K562 (cell line): ENCODE data around the gene SLC15A3.

ENCODE experiments used
- EZH2 ChIP-seq: IDR thresholded peaks from 2 replicates; pipeline ENCODE4 v1.6.1; 2012; ENCODE audit warnings: low read depth, mild to moderate bottlenecking, inconsistent platforms, low read length, borderline replicate concordance
- JUND ChIP-seq, 2 experiments: IDR thresholded peaks; 2 replicates in 1 of 2; 3 replicates in 1 of 2; pipeline ENCODE4 v1.6.1; 2011; ENCODE audit warnings: borderline replicate concordance in 2 of 2, low read depth in 2 of 2, low read length in 2 of 2, improper control_type of control experiment in 1 of 2, missing biosample characterization in 1 of 2, missing genetic modification characterization in 1 of 2, missing genetic modification reagents in 1 of 2
- MAFK ChIP-seq: IDR thresholded peaks from 2 replicates; pipeline ENCODE4 v1.6.1; 2011; ENCODE audit warnings: low read length, improper control_type of control experiment
- RCOR1 ChIP-seq, 2 experiments: IDR thresholded peaks; 2 replicates each; pipeline ENCODE4 v1.6.1; 2012; ENCODE audit warnings: low read depth in 2 of 2, low read length in 2 of 2, borderline replicate concordance in 1 of 2, improper control_type of control experiment in 1 of 2

DNA sequence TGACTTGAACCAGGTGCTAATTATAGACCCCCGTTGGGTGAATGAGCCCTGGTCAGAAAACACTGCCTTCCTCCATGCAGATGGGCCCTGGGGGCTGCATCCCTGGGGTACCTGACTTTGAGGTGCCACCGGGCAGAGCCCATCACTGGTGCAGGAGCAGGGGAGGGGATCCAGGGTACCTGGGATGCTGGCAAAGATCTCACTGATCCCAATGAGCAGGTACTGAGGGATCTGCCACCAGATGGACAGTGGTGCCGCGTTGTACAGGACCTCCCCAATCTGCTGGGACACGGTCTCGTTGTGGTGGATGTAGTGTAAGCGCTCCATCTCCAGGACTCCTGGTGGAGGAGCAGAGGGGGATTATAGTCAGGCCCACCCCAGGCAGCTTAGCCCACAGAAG, 12.7 kb downstream of the SLC15A3 start:
- TF ChIP-seq MAFK (no peak), EZH2 (no peak), RCOR1 (IDR thresholded peaks at IDR 0.05; ENCODE audit: borderline replicate concordance in 1 of 2, low read depth in 2 of 2, low read length in 2 of 2) (no peak), JUND (IDR thresholded peaks at IDR 0.05; ENCODE audit: borderline replicate concordance, low read depth, low read length) (no peak), JUND (tag; IDR thresholded peaks at IDR 0.05; ENCODE audit: borderline replicate concordance, low read depth, low read length) (no peak)
